Measurements from ENCODE around the gene TMEM108. TPM values are rescaled to one million over a fixed set of nuclear protein-coding genes. Genes with fewer than 3 reads are reported as not detected.

TMEM108 gene
- total RNA-seq, 4 donors from 2014 or later, result 0.70 to 4.0 (median 1.4) TPM

GRCh38 chr3:133209871-133210550 is 171.8 kb downstream of the TMEM108 start:
- TF ChIP-seq POLR2AphosphoS5 (IDR thresholded peaks at IDR 0.05) (no peak), CTCF (IDR thresholded peaks at IDR 0.05) (no peak), EP300 (IDR thresholded peaks at IDR 0.05) (no peak)
- Histone ChIP-seq H3K27me3 (no peaks in the 10 kb centered on the region), H3K4me3 (no peak overlapping the region), H3K27ac (no peak overlapping the region), H3K36me3 (no peaks in the 10 kb centered on the region), H3K9me3 (no peaks in the 10 kb centered on the region), H3K4me1 (no peaks in the 10 kb centered on the region)
- 43% methylated on average over 1 of the region's 1 CpG for WGBS
- DNase-seq (ENCODE audit: low spot score in 2 of 2), result no peak

- H3K36me3 ChIP-seq, result no peaks in the 10 kb centered on the region
Measured at GRCh38 chr3:133210656-133211055, 172.5 kb downstream of the TMEM108 start.

GRCh38 chr3:133211449-133211848 is 173.3 kb downstream of the TMEM108 start:
- Histone ChIP-seq H3K27me3 (no peaks in the 10 kb centered on the region), H3K4me1 (no peaks in the 10 kb centered on the region), H3K27ac (no peak overlapping the region), H3K36me3 (no peaks in the 10 kb centered on the region), H3K9me3 (no peaks in the 10 kb centered on the region), H3K4me3 (no peak overlapping the region)
- DNase-seq (ENCODE audit: low spot score in 2 of 2), result no peak
- TF ChIP-seq CTCF (IDR thresholded peaks at IDR 0.05) (no peak), POLR2AphosphoS5 (IDR thresholded peaks at IDR 0.05) (no peak), POLR2A (IDR thresholded peaks at IDR 0.05) (no peak), EP300 (IDR thresholded peaks at IDR 0.05) (no peak)
- WGBS, result 52% methylated on average over 2 of the region's 2 CpGs

More at GRCh38 chr3:133210656-133211055, 172.5 kb downstream of the TMEM108 start:
- Histone ChIP-seq H3K27me3 (no peaks in the 10 kb centered on the region), H3K27ac (no peak overlapping the region), H3K4me3 (no peak overlapping the region), H3K4me1 (no peaks in the 10 kb centered on the region), H3K9me3 (no peaks in the 10 kb centered on the region)
- DNase-seq (ENCODE audit: low spot score in 2 of 2), result no peak
- WGBS, result 72% methylated on average over 4 of the region's 4 CpGs
- TF ChIP-seq EP300 (IDR thresholded peaks at IDR 0.05), result no peak
- TF ChIP-seq CTCF (IDR thresholded peaks at IDR 0.05), result no peak
- TF ChIP-seq POLR2AphosphoS5 (IDR thresholded peaks at IDR 0.05), result no peak
- no peak for TF ChIP-seq POLR2A (IDR thresholded peaks at IDR 0.05)

- DNase-seq (ENCODE audit: low spot score in 2 of 2), result no peak
- Histone ChIP-seq H3K27ac (no peak overlapping the region), H3K9me3 (no peaks in the 10 kb centered on the region), H3K4me1 (no peaks in the 10 kb centered on the region), H3K4me3 (no peak overlapping the region), H3K36me3 (no peaks in the 10 kb centered on the region), H3K27me3 (no peaks in the 10 kb centered on the region)
- no peak for TF ChIP-seq POLR2AphosphoS5 (IDR thresholded peaks at IDR 0.05)
- TF ChIP-seq POLR2A (IDR thresholded peaks at IDR 0.05), result no peak
- no peak for TF ChIP-seq EP300 (IDR thresholded peaks at IDR 0.05)
- TF ChIP-seq CTCF (IDR thresholded peaks at IDR 0.05), result no peak
Measured at GRCh38 chr3:133211856-133212255, 173.7 kb downstream of the TMEM108 start.

- DNase-seq (ENCODE audit: low spot score in 2 of 2), result no peak
- H3K27me3 ChIP-seq, result no peaks in the 10 kb centered on the region
- H3K27ac ChIP-seq, result no peak overlapping the region
- H3K4me1 ChIP-seq, result no peaks in the 10 kb centered on the region
- H3K4me3 ChIP-seq, result no peak overlapping the region
- no peaks in the 10 kb centered on the region for H3K9me3 ChIP-seq
- H3K36me3 ChIP-seq, result no peaks in the 10 kb centered on the region
- 79% methylated on average over 2 of the region's 2 CpGs for WGBS
- no peak for TF ChIP-seq POLR2A (IDR thresholded peaks at IDR 0.05)
- no peak for TF ChIP-seq POLR2AphosphoS5 (IDR thresholded peaks at IDR 0.05)
- TF ChIP-seq CTCF (IDR thresholded peaks at IDR 0.05), result no peak
Measured at GRCh38 chr3:133213937-133214336, 175.7 kb downstream of the TMEM108 start.

Measured in suprapubic skin (tissue), 4 donors.